Esophagus mucosa (tissue), 1 donor: ENCODE data around the gene XPO6. TPM values are rescaled to one million over a fixed set of nuclear protein-coding genes. Genes with fewer than 3 reads are reported as not detected.

ENCODE experiments used
- ATAC-seq: fragments of 200-7000 bp; cut with Tn5 transposase; one replicate; pipeline ENCODE4 v1.9.1; 2020
- total RNA-seq: library from RNA; stranded (reverse); gene quantifications from one replicate; pipeline ENCODE4 v1.2.4, GENCODE V29; 2023
- donor health status: DM: yes; HTN: yes; CAD: no.

Gene XPO6
- total RNA-seq, 1 donor from 2014 or later = 82.7 TPM

DNA sequence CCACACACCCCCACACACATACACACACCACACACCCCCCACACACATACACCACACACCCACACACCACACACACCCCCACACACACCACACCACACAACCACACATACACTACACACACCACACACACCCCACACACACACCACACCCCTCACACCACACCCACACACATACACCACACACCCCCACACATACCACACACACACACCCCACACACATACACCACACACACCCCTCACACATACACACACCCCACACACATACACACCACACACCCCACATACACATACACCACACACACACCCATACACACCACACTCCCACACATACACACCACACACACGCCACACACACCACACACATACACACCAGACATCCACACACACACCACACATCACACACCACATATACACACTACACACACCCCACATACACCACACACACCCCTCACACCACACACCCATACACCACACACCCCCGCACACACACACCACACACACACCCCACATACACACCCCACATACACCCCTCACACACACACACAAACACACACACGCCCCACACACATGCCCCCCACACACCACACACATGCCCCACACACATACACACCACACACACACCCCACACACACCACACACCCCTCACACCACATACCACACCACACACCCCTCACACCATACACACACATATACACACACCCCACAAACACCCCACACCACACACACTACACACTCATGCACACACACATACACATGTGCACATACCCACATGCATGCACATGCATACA is 122.4 kb downstream of the XPO6 start:
- no peak for ATAC-seq

DNA sequence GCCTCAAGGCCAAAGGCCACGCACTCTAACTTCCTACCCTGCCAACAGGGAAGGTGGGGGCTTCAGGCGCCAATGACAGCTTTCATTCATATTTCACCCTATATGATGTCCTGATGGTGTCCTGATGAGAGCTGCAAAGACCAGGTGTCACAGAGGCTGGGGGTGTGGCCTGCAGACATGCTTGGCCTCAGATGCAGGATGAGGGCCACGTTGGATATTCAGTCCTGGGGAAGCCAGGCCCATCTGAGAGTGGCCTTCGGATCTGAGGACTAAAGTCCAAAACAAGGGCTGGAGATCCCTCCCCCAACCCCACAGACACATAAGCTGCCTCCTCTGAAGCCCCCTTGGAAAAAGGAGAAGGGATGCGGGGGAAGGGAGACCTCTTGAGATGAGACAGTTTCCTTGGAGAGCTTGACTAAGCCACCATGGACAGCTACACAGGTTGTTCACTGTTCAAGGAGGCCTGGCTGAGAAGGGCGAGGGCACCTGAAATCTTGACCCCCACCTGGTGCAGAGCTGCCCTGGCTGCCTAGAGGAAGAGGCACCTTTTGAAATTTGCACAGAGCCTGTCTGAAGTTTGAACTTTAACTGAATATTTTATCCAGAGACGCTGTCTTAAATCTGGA is 124.0 kb downstream of the XPO6 start:
- ATAC-seq = no peak

DNA sequence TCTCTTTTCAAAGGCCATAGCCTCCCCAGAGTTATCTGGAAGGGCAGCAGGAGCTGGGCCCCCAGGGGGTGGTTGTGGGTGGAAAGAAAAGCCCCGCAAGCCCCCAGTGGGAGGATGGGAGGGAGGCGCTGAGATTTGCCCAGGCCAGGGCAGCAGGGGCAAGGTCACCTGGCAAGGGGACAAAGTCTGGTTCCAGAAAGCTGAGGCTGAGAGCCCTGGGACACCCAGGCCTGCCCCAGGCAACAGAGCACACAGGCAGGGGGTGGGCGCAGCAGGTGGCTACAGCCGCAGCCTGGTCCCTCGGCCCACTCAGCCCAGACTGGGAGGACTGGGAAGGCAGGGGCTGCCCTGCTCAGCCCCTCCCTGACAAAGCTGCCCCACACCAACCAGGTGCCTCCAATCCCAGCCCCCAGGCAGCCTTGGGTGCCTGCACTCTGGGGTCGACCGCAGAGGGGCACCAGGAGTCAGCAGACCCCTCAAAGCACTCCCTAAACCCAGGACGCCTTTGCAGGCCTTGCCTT is 124.6 kb downstream of the XPO6 start:
- ATAC-seq = no peak

DNA sequence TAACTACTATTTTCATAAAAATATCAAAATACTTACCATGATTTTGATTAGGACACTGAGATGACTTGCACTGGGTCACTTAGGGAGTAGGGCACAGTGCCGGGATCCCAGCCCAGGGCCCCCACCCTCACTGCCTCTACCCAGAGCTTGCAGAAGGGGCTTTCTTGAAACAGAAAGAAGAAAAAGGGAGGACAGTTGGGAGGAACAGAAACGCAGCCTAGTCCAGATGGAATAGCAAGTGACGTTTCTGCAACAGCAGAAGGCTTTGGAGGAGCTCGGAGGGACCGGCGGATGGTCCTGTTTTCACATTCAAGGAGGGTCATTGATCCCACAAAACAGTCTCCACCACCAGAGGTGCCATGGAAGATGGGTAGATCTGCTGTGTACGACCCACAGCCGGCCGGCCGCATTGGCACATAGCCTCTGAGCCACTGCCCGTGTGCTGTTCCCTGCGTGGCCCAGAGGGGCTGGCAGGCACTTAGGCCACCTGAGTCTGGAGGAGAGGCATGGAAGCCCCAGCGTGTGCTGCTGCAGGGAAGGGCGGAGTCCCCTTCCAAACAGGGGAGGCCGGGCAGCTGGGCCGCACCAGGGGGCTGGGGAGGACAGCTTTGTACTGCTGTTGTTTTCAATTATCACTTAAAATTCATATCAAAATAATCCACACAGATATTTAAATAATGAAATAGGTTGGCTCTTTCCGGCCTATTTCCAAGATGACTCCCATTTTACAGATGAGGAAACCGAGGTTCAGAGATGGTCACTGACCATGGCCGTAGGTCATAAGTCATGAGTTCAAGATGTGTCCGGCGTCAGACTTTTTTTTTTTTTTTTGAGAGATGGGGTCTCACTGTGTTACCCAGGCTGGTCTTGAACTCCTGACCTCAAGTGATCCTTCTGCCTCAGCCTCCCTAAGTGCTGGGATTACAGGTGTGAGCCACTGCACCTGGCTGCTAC is 125.3 kb downstream of the XPO6 start:
- no peak for ATAC-seq

DNA sequence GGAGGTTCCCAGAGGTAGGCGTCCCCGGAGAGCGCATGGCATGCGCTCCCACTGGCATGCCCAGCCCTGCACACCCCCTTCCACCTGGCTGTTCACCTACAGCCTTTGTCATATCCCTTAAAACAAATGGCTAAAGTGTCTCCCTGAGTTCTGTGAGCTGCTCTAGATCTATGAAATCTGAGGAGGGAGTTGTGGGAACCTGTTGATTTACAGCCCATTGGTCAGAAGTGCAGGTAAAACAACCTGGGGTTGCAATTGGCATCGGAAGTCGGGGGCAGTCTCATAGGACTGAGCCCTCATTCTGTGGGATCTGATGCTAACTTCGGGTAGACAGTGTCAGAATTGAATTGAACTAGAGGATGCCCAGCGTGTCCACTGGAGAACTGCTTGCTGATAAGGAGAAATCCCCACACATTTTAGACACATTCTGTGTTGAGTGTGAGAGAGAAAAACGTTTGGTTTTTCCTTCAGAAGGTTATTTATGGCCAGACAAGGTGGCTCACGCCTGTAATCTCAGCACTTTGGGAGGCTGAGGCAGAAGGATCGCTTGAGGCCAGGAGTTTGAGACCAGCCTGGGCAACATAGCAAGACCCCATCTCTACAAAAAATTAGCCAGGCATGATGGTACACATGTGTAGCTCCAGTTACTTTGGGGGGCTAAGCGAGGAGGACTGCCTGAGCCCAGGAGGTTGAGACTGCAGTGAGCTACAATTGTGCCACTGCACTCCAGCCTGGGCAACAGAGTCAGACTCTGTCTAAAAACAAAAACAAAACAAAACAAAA is 126.2 kb downstream of the XPO6 start:
- no peak for ATAC-seq

DNA sequence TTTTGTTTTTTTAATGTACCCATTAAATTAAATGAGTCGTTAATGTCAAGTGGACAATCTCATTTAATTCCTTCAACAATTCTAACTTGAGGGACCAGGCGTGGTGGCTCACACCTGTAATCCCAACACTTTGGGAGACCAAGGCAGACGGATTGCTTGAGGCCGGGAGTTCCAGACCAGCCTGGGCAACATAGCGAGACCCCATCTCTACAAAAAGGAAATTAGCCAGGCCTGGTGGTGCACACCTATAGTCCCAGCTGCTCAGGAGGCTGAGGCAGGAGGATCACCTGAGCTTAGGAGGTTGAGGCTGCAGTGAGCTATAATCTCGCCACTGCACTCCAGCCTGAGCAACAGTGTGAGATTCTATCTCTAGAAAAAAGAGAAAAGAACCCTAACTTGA is 127.6 kb downstream of the XPO6 start:
- ATAC-seq = no peak

DNA sequence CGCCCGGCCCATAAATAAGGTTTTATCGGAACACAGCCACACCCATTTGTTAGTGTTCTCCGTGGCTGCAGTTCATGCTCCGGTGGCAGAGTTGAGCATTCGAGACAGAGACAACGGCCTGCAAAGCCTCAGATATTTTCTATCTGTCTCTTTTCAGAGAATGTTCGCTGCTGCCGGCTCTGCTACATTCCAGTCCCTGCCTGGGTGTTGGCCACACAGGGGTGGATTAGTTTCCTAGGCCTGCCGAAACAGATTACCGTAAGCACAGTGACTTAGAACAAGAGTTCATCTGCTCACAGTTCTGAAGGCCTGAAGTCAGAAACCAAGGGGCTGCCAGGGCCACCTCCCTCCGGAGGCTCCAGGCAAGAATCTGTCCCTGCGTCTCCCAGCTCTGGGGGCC is 129.1 kb downstream of the XPO6 start:
- peak; percentile 93 for ATAC-seq

DNA sequence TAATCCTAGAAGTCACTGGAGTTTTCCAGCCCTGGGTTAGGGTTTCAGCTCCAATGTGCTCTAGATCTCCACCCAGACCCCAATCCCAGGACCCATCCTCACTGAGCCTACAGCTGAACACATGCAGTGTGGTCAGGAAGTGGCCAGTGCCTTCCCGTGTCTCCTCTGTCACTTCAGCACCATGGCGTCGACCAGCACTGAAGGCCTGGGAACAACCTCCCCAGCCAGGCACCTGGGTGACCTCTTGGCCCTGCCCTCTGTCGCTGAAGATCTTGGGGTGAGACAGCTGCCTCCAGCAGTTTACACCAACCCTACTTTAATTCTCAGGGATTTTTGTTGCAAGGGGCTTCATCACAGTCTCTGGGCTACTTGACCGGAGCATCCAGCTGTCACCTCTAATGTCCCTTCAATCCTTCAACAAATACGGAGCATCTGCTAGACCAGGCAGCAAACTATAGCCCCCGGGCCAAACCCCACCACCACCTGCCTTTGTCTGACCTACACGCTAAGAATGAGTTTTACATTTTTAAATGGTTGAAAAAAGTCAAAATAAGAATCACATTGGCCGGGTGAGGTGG is 130.3 kb downstream of the XPO6 start:
- no peak for ATAC-seq

DNA sequence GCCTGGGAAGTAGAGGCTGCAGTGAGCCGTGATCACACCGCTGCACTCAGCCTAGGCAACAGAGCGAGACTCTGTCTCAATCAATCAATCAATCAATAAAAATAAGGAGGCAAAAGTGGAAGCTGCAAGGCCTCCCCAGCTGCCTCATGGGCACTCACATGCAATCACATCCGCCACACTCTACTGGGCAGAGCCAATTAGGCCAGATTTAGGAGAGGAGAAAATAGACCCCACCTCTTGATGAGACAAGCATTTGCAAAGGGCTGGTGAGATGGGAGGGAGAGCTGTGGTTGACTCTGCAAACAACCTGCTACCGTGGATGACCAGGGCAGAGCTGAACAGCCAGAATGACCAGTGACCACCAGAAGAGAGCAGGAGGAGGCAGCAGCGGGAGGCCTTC is 133.5 kb downstream of the XPO6 start:
- ATAC-seq = no peak

DNA sequence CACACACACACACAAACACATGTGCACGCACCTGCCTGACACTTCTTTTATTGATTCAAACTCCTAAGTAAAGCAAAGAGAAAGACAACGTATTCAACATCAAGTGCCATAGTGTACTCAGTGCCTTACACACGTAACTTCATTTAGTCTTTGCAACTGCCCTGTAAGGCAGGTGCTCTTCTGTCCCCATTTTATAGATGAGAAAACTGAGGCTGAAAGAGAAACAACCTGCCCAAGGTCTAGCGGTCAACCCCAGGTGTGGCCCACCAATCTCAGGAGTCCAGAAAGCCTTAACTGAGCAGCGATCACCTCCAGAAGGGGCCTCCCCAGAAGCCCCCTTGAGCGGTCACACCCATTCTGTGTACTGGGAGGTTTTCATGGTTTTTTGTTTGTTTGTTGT is 137.9 kb downstream of the XPO6 start:
- ATAC-seq = no peak

DNA sequence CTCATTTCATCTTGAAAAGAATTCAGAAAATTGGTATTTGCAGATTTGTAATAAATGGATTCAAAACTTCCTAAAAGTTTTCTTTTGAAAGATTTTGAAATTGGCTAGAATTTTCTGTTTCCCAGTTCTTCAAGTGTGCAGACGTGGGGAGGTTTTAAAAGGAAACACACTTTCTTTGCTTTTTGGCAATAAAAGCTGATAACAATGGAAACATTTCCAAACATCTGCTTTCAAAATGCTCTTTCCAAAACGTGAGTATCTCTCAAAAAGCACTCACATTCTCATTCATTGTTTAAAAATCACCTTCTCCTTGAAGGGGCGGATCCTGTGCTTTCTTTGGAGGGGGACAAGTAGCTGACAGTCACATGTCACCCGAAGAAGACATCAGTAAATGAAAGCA is 139.7 kb downstream of the XPO6 start:
- no peak for ATAC-seq

DNA sequence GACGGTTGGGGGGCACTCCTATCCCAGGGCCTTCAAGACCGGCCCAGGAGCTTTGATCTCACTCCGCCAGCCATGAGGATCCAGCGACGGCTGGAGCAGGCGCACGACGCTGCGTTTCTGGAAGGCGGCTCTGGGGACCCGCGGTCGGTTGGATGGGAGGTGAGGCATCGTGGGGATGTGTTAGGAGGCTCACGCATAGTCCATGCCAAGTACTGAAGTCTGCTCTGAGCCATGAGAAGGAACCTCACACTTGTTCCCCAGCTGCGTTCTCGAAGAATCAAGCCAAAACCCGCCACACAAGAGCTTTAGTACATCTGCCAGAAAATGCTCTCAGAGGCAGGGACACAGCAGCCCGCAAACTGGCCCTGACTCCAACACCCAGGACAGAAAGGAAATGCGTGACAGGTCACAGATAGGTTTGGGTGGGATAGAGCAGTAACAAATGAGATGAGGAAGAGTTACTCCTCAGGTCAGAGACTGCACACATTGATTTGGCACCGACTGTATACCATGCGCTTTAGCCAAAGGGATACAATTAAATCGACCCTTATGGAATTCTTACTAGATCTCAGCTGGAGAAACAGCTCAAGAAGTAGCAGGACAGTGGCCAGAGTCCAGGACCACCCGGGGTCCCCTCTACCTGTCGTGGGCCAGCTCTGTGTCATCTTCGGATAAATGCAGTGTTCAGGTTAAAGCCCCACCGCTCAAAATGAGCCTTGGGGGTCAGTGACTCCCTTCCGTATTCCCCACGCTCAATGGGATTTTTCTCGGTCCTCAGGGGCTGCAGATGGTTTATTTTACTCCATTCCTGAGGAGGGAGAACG is 141.6 kb downstream of the XPO6 start:
- no peak for ATAC-seq

DNA sequence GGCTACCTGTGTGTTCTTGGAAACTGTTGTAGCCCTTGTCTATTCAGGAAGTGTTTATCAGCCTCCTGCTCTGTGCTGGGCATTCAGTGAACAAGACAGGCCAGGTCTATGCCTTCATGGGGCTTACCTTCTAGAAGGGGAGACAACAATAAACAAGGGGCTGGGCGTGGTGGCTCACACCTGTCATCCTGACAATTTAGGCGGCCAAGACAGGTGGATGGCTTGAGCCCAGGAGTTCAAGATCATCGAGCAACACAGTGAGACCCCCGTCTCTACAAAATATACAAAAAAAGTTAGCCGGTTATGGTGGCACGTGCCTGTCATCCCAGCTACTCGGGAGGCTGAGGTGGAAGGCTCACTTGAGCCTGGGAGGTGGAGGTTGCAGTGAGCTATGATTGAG is 142.8 kb downstream of the XPO6 start:
- no peak for ATAC-seq

DNA sequence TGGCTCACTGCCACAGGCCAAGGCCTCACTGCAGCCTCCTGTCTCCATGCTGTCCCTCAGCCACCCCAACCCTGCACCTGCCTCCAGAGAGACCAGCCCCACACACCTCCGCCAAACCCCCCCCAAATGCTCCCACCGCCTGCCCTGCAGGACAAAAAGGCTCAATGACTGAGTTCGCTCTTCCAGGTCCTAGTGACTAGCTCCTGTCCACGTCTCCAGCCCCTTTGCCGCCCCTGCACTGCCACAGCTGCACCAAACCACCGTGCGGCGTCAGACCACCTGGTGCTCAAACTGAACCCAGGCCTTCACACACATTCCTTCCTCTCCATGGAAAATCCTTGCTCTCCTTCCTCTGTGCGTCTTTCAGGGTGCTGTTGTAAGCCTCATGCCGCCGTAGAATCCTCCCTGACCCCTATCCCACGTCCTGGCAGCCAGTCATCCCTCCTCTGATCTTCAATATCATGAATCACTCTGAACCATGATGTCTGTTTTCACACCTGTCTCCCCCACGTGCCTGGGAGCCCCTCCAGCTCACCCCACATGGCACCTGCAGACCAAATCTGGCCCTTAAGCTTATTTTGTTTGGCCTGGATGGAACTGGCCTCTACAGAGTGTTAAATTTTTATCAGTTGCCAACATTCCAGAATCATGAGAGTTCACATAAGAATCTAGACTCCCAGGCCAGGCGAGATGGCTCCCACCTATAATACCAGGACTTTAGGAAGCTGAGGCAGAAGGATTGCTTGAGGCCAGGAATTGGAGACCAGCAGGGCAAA is 144.0 kb downstream of the XPO6 start:
- ATAC-seq = no peak

DNA sequence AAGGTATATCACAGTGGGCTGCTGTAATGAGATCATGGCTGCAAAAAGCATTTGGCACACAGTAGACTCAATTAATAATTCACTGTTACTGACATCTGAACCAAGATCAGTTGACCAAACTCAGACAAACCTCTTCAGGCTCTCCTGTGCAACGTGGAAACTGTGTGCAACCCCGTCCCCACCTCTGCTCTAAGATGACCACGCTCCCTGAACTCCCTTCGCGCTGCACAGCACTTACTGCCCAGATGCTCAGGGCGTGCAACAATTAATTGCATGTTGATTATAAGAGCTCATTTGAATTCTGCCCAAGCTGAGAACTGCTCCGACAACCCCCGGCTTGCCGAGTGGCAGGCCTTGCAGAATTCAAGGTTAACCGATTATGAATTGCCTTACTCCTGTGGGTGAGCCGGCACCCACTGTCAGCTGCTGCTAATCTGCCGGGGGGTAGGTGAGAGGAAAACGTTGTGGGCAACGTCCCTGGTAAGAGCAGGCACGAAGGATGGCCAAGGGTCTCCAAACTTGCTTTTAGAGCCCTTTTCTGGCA is 147.0 kb downstream of the XPO6 start:
- no peak for ATAC-seq

DNA sequence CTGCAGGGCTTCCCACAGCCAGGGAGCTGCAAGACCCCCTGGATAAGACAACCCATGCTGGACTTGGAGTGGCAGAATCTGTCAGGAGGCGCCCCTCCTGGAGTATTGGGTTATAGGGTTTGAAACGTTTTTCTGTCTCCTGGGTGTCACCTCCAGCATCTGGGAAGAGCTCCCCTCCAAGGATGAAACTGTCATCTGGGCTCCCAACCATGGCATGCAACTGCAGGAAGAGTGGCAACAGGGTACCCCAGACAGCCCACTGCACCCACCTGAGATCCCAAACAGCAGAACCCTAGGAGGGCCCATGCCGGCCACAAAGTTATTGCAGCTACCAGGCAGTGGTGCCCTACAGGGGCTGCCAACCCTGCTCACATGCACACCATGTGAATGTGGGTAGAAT is 147.6 kb downstream of the XPO6 start:
- ATAC-seq = no peak

DNA sequence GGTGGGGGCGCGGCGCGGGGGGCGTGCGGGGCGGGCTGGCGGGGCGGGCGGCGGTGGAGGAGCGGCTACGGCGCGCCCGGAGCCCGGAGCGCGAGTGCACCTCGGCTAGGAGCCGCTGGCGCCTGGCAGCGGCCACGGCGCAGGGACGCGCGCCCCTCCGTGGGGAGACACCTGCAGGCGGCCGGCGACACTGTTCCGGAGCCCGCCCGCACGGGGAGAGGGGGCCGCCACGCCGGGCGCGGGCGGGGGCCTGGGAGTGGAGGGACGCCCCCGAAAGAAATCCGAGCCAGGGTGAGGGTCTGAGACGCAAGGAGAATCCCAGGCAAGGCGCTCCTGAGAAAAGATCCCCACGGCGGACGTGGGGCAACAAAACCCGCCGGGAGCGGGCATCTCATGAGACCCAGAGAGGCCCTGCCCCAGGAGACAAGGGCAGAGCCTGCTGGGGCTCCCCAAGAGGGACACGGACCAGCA is 148.1 kb downstream of the XPO6 start, which contains the start of gene GSG1L:
TSS of gene GSG1L (minus strand) at position 124 of the 471 bp plus-strand sequence. CDS start 290 bp downstream, outside the sequence.
- no peak for ATAC-seq

DNA sequence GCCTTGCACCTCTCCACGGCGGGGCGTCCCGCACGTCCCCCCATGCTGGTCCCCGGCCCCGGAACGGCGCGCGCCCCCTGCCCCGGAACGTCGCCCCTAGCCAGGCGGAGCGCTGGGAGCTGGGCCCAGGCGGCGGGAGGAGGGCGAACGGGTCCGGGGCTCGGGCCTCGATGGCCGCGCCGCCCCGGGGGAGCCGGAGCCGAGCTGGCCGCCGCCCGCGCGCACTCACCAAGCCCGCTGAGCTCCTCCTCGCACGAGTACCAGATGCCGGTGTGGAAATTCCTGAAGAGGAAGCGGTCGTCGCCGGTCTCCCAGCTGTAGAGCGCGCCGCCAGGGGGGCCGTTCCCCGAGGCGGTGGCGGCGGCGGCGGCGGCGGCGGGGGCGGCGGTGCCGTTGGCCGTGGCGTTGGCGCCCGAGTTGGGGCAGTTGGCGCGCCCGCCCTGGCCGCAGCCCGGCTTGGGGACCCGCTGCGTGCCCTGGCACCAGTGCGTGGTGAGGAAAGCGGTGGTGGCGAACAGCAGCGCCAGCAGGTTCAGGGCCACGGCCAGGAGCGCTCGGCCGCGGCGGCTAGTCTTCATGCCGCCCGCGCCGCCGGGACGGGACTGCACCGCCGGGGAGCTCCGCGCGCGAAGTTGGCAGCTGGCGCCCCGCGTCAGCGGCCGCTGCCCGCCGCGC is 148.8 kb downstream of the XPO6 start:
- no peak for ATAC-seq
